Measurements from ENCODE around the gene SMC2. TPM values are rescaled to one million over a fixed set of nuclear protein-coding genes. Genes with fewer than 3 reads are reported as not detected.

The SMC2 gene
- total RNA-seq, 1 donor from 2014 or later = 28.2 TPM

DNA sequence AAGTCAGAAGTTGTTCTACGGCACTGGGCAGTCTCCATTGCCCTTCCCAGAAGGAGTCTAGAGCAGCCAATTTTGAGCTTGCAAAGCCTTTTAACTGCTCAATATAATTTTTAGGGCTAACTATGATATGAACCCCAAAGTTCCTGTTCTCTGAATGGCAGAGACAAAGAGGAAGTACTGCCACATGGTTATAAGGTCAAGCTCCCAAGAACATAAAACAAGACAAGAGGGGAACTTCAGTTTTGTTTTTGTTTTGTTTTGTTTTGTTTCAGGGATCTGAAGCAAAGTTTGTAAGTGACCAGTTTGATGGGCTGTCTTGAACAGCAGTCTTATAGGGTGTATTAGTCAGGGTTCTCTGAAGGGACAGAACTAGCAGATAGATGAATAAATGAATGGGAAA, 11.9 kb upstream of the SMC2 start:
- DNase-seq (ENCODE audit: low spot score, unreplicated experiment) = no peak
- no peak overlapping the region for H3K27ac Mint-ChIP-seq
- no peaks in the 10 kb centered on the region for H3K4me1 Mint-ChIP-seq (ENCODE audit: low read depth)
- H3K9me3 Mint-ChIP-seq (ENCODE audit: low read depth) = peaks cover 26% of the 10 kb centered on the region
- no peaks in the 10 kb centered on the region for H3K27me3 Mint-ChIP-seq
- H3K4me3 Mint-ChIP-seq (ENCODE audit: low read depth) = no peak overlapping the region
- no peaks in the 10 kb centered on the region for H3K36me3 Mint-ChIP-seq (ENCODE audit: insufficient read depth)
- TF ChIP-seq, protein P1, sequence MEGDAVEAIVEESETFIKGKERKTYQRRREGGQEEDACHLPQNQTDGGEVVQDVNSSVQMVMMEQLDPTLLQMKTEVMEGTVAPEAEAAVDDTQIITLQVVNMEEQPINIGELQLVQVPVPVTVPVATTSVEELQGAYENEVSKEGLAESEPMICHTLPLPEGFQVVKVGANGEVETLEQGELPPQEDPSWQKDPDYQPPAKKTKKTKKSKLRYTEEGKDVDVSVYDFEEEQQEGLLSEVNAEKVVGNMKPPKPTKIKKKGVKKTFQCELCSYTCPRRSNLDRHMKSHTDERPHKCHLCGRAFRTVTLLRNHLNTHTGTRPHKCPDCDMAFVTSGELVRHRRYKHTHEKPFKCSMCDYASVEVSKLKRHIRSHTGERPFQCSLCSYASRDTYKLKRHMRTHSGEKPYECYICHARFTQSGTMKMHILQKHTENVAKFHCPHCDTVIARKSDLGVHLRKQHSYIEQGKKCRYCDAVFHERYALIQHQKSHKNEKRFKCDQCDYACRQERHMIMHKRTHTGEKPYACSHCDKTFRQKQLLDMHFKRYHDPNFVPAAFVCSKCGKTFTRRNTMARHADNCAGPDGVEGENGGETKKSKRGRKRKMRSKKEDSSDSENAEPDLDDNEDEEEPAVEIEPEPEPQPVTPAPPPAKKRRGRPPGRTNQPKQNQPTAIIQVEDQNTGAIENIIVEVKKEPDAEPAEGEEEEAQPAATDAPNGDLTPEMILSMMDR (IDR thresholded peaks at IDR 0.05; ENCODE audit: unreplicated experiment) = no peak

DNA sequence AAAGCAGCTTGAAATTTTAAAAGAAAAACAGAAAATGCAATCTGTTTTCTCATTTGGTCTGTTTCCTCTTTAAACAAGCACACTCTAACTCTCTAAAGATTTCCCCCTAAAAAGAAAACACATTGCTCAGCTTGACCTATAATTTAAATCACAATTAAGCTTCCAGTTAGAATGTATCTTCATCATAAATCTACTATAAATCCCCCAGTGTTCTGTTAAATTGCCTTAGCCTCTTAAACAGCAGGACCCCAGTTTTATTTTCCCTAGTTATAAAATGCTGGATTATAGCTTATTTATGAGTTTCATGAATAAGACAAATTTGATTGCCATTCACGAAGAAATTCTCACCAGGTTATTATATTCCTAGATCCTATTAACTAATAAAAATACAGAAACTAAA, 8.6 kb upstream of the SMC2 start:
- Mint-ChIP-seq H3K9me3 (ENCODE audit: low read depth) (peaks cover 18% of the 10 kb centered on the region), H3K4me3 (ENCODE audit: low read depth) (no peak overlapping the region), H3K27ac (no peak overlapping the region), H3K36me3 (ENCODE audit: insufficient read depth) (no peaks in the 10 kb centered on the region), H3K4me1 (ENCODE audit: low read depth) (no peaks in the 10 kb centered on the region), H3K27me3 (no peaks in the 10 kb centered on the region)
- TF ChIP-seq, protein P1 (IDR thresholded peaks at IDR 0.05; ENCODE audit: unreplicated experiment) = no peak
- DNase-seq (ENCODE audit: low spot score, unreplicated experiment) = no peak

DNA sequence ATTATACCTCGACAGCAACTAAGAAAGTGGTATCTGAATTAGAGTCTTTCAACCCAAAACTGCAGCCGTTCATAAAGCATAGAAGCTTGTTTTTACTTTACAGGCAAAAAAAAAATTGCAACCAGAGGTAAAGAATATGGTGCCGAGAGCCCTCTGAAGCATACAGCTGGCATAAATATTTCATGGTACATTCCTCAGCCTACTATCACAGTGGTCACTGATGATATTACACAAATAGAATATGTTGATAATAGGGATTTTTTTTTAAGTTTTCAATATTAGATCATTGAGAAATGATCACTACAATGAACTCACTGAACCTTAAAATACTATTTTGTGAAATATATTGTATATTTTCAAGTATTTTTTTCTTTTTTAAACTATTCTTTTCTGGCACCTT, 6.2 kb upstream of the SMC2 start:
- H3K9me3 Mint-ChIP-seq (ENCODE audit: low read depth) = peaks cover 3% of the 10 kb centered on the region
- TF ChIP-seq, protein P1 (IDR thresholded peaks at IDR 0.05; ENCODE audit: unreplicated experiment) = no peak
- no peak overlapping the region for H3K4me3 Mint-ChIP-seq (ENCODE audit: low read depth)
- H3K36me3 Mint-ChIP-seq (ENCODE audit: insufficient read depth) = no peaks in the 10 kb centered on the region
- H3K4me1 Mint-ChIP-seq (ENCODE audit: low read depth) = peaks cover 16% of the 10 kb centered on the region
- DNase-seq (ENCODE audit: low spot score, unreplicated experiment) = no peak
- no peaks in the 10 kb centered on the region for H3K27me3 Mint-ChIP-seq
- no peak overlapping the region for H3K27ac Mint-ChIP-seq

DNA sequence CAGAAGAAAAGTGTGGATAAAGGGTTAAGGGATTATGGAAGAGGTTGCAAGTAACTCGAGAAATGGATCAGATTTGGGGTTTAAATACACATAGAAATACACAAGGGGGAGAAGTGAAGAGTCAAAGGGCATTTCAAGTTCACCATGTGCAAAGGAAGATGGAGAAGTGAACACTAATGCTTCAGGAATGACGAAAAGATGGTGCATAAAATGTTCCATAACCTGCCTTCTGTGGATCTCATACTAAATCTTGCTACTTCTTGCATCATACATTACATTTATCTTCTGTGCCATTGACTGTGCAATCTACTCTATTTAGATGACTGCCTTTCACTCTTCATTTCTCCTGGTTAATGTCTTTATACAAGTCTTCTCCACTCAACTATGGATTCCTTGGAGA, 5.7 kb upstream of the SMC2 start:
- Mint-ChIP-seq H3K4me3 (ENCODE audit: low read depth) (no peak overlapping the region), H3K27me3 (no peaks in the 10 kb centered on the region), H3K4me1 (ENCODE audit: low read depth) (peaks cover 18% of the 10 kb centered on the region), H3K9me3 (ENCODE audit: low read depth) (peaks cover 2% of the 10 kb centered on the region), H3K36me3 (ENCODE audit: insufficient read depth) (no peaks in the 10 kb centered on the region), H3K27ac (no peak overlapping the region)
- no peak for DNase-seq (ENCODE audit: low spot score, unreplicated experiment)
- TF ChIP-seq, protein P1 (IDR thresholded peaks at IDR 0.05; ENCODE audit: unreplicated experiment) = no peak

DNA sequence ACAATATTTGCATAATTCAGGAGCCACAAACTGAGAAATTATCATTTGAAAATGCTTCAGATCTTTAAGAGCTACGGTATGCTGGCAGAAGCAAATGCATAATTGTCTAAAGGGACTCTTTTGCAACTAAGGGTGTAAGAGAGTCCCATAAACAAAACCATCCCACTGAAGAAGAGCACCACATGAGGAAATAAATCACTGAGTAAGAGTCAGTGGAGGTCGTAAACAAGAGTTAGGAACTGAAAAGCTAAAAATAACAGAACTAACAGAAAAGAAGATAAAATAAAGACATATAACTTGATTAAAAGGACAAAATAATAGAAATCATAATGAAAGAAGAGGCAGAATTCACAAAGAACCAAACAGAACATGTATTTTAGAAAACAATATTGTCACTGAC, 3.5 kb upstream of the SMC2 start:
- H3K4me3 Mint-ChIP-seq (ENCODE audit: low read depth) = no peak overlapping the region
- TF ChIP-seq, protein P1 (IDR thresholded peaks at IDR 0.05; ENCODE audit: unreplicated experiment) = no peak

More for the DNA sequence above, 3.5 kb upstream of the SMC2 start:
- Mint-ChIP-seq H3K27ac (peak overlapping the region; percentile 29), H3K4me1 (ENCODE audit: low read depth) (peaks cover 30% of the 10 kb centered on the region), H3K9me3 (ENCODE audit: low read depth) (no peaks in the 10 kb centered on the region), H3K36me3 (ENCODE audit: insufficient read depth) (no peaks in the 10 kb centered on the region), H3K27me3 (no peaks in the 10 kb centered on the region)
- DNase-seq (ENCODE audit: low spot score, unreplicated experiment) = no peak
